KG1 (cell line): ENCODE results near the gene TINCR.
"Not testable (repeated sequence)": the region's sequence is repeated elsewhere in the genome, so short reads cannot be mapped to it uniquely, and the experiment has no call there.

Source experiments
- DNase-seq: peaks from one replicate; lab custom pipeline; 2025; lab: John Stamatoyannopoulos, UW

Gene TINCR

GRCh38 chr19:5558101-5558621 lies 9.6 kb downstream of the TINCR start:
- no peak for DNase-seq

- DNase-seq = no peak
Observed at GRCh38 chr19:5557691-5558090, 10.1 kb downstream of the TINCR start.

GRCh38 chr19:5554828-5555227 lies 12.9 kb downstream of the TINCR start:
- no peak for DNase-seq

- DNase-seq = no peak
Observed at GRCh38 chr19:5553892-5554291, 13.9 kb downstream of the TINCR start.

GRCh38 chr19:5547881-5548280 lies 19.9 kb downstream of the TINCR start:
- no peak for DNase-seq

- DNase-seq = no peak
Observed at GRCh38 chr19:5545984-5546383, 21.8 kb downstream of the TINCR start.

GRCh38 chr19:5545051-5545450 lies 22.7 kb downstream of the TINCR start:
- no peak for DNase-seq

GRCh38 chr19:5542665-5543064 lies 25.1 kb downstream of the TINCR start:
- DNase-seq = no peak

- no peak for DNase-seq
Observed at GRCh38 chr19:5541456-5541855, 26.3 kb downstream of the TINCR start.

GRCh38 chr19:5540208-5540607 lies 27.5 kb downstream of the TINCR start:
- DNase-seq = no peak

GRCh38 chr19:5537870-5538269 lies 29.9 kb downstream of the TINCR start:
- DNase-seq = no peak

- not testable (repeated sequence) for DNase-seq
Observed at GRCh38 chr19:5536982-5537579, 30.7 kb downstream of the TINCR start.

GRCh38 chr19:5536337-5536894 lies 31.3 kb downstream of the TINCR start:
- no peak for DNase-seq

GRCh38 chr19:5534787-5535586 lies 32.8 kb downstream of the TINCR start:
- DNase-seq = no peak

- DNase-seq = no peak
Observed at GRCh38 chr19:5533257-5533656, 34.5 kb downstream of the TINCR start.

- no peak for DNase-seq
Observed at GRCh38 chr19:5530701-5531100, 37.1 kb downstream of the TINCR start.

- no peak for DNase-seq
Observed at GRCh38 chr19:5526691-5527090, 41.1 kb downstream of the TINCR start.

GRCh38 chr19:5524081-5524480 lies 43.7 kb downstream of the TINCR start:
- DNase-seq = no peak

- DNase-seq = no peak
Observed at GRCh38 chr19:5522106-5522505, 45.6 kb downstream of the TINCR start.

- no peak for DNase-seq
Observed at GRCh38 chr19:5520501-5520900, 47.3 kb downstream of the TINCR start.

GRCh38 chr19:5519076-5519475 lies 48.7 kb downstream of the TINCR start:
- no peak for DNase-seq

GRCh38 chr19:5515737-5516136 lies 52.0 kb downstream of the TINCR start:
- DNase-seq = no peak

GRCh38 chr19:5514001-5514400 lies 53.8 kb downstream of the TINCR start:
- DNase-seq = no peak
